Osteoblast (primary cell): ENCODE data around the gene ZNF547. TPM values are rescaled to one million over a fixed set of nuclear protein-coding genes. Genes with fewer than 3 reads are reported as not detected.
"Not testable (repeated sequence)": the region's sequence is repeated elsewhere in the genome, so short reads cannot be mapped to it uniquely, and the experiment has no call there.

Experiments used
- DNase-seq: peaks from one replicate; pipeline ENCODE4 v3.0.0; 2011; ENCODE audit warnings: low spot score, mixed read lengths; ENCODE audit not compliant: insufficient read length; ENCODE audit errors: missing footprints
- H2AFZ ChIP-seq: 2 replicates; pipeline ENCODE4 v1.6.0; 2011; ENCODE audit warnings: mild to moderate bottlenecking, low read length
- H3K27ac ChIP-seq: 2 replicates; pipeline ENCODE4 v1.5.1; 2011; ENCODE audit warnings: mild to moderate bottlenecking, low read depth, low read length, moderate library complexity
- H3K27me3 ChIP-seq: 2 replicates; pipeline ENCODE4 v1.6.0; 2012; ENCODE audit warnings: mild to moderate bottlenecking, control low read depth, inconsistent platforms, low read length, moderate library complexity; ENCODE audit not compliant: insufficient read depth
- H3K36me3 ChIP-seq: 2 replicates; pipeline ENCODE4 v1.5.1; 2011; ENCODE audit warnings: mild to moderate bottlenecking, low read length, control low read depth, moderate library complexity; ENCODE audit not compliant: insufficient read depth
- H3K4me1 ChIP-seq: 2 replicates; pipeline ENCODE4 v1.5.1; 2011; ENCODE audit warnings: mild to moderate bottlenecking, low read length, control low read depth, moderate library complexity; ENCODE audit not compliant: insufficient read depth
- H3K4me2 ChIP-seq: 2 replicates; pipeline ENCODE4 v1.6.0; 2011; ENCODE audit warnings: mild to moderate bottlenecking, low read length; ENCODE audit not compliant: insufficient read depth
- H3K4me3 ChIP-seq: fragments of 200-600 bp; sonication (generic); 3 replicates; pipeline ENCODE4 v1.5.1; 2012; ENCODE audit warnings: mild to moderate bottlenecking, low read length, inconsistent platforms; ENCODE audit not compliant: insufficient read depth
- H3K79me2 ChIP-seq: 2 replicates; pipeline ENCODE4 v1.6.0; 2012; ENCODE audit warnings: mild to moderate bottlenecking, low read length, control low read depth, inconsistent platforms; ENCODE audit not compliant: insufficient read depth
- H3K9me3 ChIP-seq: 2 replicates; pipeline ENCODE4 v1.5.1; 2011; ENCODE audit warnings: low read depth, low read length, control low read depth
- H4K20me1 ChIP-seq: 2 replicates; pipeline ENCODE4 v1.6.0; 2012; ENCODE audit warnings: mild to moderate bottlenecking, low read length, control low read depth; ENCODE audit not compliant: insufficient read depth
- total RNA-seq: library from RNA; depleted of rRNA; stranded (reverse); fragments of >200 nt; gene quantifications from 2 replicates; pipeline ENCODE4 v1.2.3, GENCODE V29; 2012
- TF ChIP-seq, protein P1 (sequence below): IDR thresholded peaks from 2 replicates; pipeline ENCODE4 v1.5.1; 2011; ENCODE audit warnings: mild to moderate bottlenecking, low read depth, low read length, moderate library complexity; ENCODE audit errors: extremely low read depth

Gene ZNF547
- total RNA-seq, 1 donor, result 5.1 TPM

DNA sequence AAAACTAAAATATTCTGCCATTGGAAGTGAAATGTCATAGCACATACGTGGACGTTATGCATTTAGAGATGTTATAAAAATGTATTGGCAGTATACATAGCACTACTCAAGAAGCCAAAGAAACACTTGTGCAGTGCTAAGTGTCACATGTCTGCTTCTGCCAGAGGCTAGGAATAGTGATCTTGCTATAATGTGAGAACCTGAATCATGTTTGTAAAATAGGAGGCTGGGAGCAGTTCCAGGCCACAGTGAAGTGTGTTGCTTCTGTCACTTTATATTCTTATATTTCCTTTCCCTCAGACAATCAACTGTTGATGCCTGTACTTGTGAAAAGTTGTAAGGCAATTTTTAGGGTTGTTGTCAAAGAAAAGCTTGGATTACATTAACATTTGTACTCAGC lies 3.4 kb downstream of the ZNF547 start:
- no peaks in the 10 kb centered on the region for H3K27me3 ChIP-seq
- DNase-seq, result no peak
- TF ChIP-seq, protein P1, sequence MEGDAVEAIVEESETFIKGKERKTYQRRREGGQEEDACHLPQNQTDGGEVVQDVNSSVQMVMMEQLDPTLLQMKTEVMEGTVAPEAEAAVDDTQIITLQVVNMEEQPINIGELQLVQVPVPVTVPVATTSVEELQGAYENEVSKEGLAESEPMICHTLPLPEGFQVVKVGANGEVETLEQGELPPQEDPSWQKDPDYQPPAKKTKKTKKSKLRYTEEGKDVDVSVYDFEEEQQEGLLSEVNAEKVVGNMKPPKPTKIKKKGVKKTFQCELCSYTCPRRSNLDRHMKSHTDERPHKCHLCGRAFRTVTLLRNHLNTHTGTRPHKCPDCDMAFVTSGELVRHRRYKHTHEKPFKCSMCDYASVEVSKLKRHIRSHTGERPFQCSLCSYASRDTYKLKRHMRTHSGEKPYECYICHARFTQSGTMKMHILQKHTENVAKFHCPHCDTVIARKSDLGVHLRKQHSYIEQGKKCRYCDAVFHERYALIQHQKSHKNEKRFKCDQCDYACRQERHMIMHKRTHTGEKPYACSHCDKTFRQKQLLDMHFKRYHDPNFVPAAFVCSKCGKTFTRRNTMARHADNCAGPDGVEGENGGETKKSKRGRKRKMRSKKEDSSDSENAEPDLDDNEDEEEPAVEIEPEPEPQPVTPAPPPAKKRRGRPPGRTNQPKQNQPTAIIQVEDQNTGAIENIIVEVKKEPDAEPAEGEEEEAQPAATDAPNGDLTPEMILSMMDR, result no peak

DNA sequence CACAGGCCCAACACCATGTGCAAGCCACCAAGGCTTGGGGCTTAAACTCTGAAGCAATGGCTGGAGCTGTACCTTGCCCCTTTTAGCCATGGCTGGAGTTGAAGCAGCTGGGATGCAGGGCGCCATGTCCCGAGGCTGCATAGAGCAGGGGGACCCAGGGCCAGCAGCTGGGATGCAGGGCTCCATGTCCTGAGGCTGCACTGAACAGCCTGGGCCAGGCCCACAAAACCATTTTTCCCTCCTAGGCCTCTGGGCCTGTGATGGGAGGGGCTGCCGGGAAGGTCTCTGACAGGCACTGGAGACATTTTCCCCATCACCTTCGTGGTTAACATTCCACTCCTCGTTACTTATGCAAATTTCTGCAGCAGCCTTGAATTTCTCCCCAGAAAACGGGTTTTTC lies 10.8 kb downstream of the ZNF547 start:
- H4K20me1 ChIP-seq, result no peaks in the 10 kb centered on the region
- H3K4me2 ChIP-seq, result no peak overlapping the region
- H3K4me1 ChIP-seq, result no peaks in the 10 kb centered on the region
- no peak overlapping the region for H3K27ac ChIP-seq
- TF ChIP-seq, protein P1, result no peak
- no peaks in the 10 kb centered on the region for H3K27me3 ChIP-seq
- peaks cover 48% of the 10 kb centered on the region for H3K36me3 ChIP-seq
- no peak overlapping the region for H3K4me3 ChIP-seq
- H2AFZ ChIP-seq, result no peak overlapping the region
- no peak for DNase-seq
- peaks cover 24% of the 10 kb centered on the region for H3K9me3 ChIP-seq
- H3K79me2 ChIP-seq, result no peaks in the 10 kb centered on the region

More for the DNA sequence above, 3.4 kb downstream of the ZNF547 start:
- H3K4me1 ChIP-seq, result peaks cover 8% of the 10 kb centered on the region
- H4K20me1 ChIP-seq, result no peaks in the 10 kb centered on the region
- peaks cover 20% of the 10 kb centered on the region for H3K79me2 ChIP-seq
- no peak overlapping the region for H2AFZ ChIP-seq
- no peak overlapping the region for H3K4me3 ChIP-seq
- no peak overlapping the region for H3K4me2 ChIP-seq
- no peak overlapping the region for H3K27ac ChIP-seq
- H3K36me3 ChIP-seq, result peaks cover 5% of the 10 kb centered on the region
- H3K9me3 ChIP-seq, result no peaks in the 10 kb centered on the region

DNA sequence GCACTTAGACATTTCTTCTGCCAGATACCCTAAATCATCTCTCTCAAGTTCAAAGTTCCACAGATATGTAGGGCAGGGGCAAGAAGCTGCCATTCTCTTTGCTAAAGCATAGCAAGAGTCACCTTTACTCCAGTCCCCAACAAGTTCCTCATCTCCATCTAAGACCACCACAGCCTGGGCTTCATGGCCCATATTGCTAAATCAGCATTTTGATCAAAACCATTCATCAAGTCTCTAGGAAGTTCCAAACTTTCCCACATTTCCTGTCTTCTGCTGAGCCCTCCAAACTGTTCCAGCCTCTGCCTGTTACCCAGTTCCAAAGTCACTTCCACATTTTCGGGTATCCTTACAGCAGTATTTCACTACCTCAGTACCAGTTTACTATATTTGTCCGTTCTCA lies 11.3 kb downstream of the ZNF547 start:
- DNase-seq, H2AFZ ChIP-seq, H3K4me1 ChIP-seq, H3K4me3 ChIP-seq, H3K27me3 ChIP-seq, H3K27ac ChIP-seq, H4K20me1 ChIP-seq, H3K4me2 ChIP-seq, H3K79me2 ChIP-seq: not testable (repeated sequence)
- H3K9me3 ChIP-seq, result peaks cover 29% of the 10 kb centered on the region
- peaks cover 48% of the 10 kb centered on the region for H3K36me3 ChIP-seq

DNA sequence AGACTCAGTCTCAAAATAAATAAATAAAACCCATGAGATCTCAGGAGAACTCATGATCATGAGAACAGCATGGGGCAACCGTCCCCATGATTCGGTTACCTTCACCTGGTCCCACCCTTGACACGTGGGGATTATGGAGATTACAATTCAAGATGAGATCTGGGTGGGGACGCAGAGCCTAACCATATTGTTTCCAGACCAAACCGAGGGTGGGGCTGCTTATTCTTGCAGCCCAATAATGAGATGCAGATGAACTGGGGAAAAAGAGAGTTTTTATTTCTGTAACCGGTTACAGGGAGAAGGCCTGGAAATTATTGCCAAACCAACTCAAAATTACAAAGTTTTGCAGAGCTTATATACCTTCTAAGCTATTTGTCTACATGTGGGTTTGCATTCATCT lies 12.8 kb downstream of the ZNF547 start:
- TF ChIP-seq, protein P1, result no peak
- peaks cover 32% of the 10 kb centered on the region for H3K9me3 ChIP-seq
- H3K36me3 ChIP-seq, result peaks cover 48% of the 10 kb centered on the region
- H3K4me1 ChIP-seq, result no peaks in the 10 kb centered on the region
- H4K20me1 ChIP-seq, result no peaks in the 10 kb centered on the region
- no peak overlapping the region for H3K27ac ChIP-seq
- no peaks in the 10 kb centered on the region for H3K27me3 ChIP-seq
- H2AFZ ChIP-seq, result no peak overlapping the region
- H3K79me2 ChIP-seq, result no peaks in the 10 kb centered on the region
- no peak for DNase-seq
- no peak overlapping the region for H3K4me2 ChIP-seq
- H3K4me3 ChIP-seq, result no peak overlapping the region
